IMR-90 (cell line): ENCODE measurements around the gene SPON1. TPM values are rescaled to one million over a fixed set of nuclear protein-coding genes. Genes with fewer than 3 reads are reported as not detected.

Source experiments
- ATAC-seq: fragments of 200-7000 bp; cut with Tn5 transposase; 2 replicates; pipeline ENCODE4 v1.9.1; 2020; ENCODE audit warnings: low read depth, mild to moderate bottlenecking, moderate library complexity
- BruUV-seq: library from RNA; stranded (reverse); fragments of 400-500 nt; replicated peaks from 2 replicates; lab custom pipeline; 2021; lab: Mats Ljungman, UMichigan
- CTCF ChIA-PET: fragments of 300-600 bp; formaldehyde crosslinking; extraction: SDS; loops from one replicate; lab custom pipeline; 2021; ENCODE audit warnings: antibody characterized with exemption; lab: Yijun Ruan, JAX
- POLR2A ChIA-PET: fragments of 300-600 bp; sonication (Branson Sonifier 250); formaldehyde crosslinking; loops from one replicate; lab custom pipeline; 2022; ENCODE audit warnings: antibody characterized with exemption; ENCODE audit not compliant: unreplicated experiment; lab: Charles Lee
- DNase-seq: peaks from one replicate; pipeline ENCODE4 v3.0.0; 2013
- H2AFZ ChIP-seq: replicated peaks from 2 replicates; pipeline ENCODE3; 2013; ENCODE audit warnings: low read length, mild to moderate bottlenecking; ENCODE audit not compliant: poor library complexity
- H2AK5ac ChIP-seq: 2 replicates; pipeline ENCODE4 v1.6.1; 2013; ENCODE audit warnings: low read depth, low read length, inconsistent platforms
- H2AK9ac ChIP-seq: replicated peaks from 2 replicates; pipeline ENCODE3; 2013; ENCODE audit warnings: mild to moderate bottlenecking, low read depth, low read length, moderate library complexity; ENCODE audit not compliant: poor library complexity
- H2BK120ac ChIP-seq: 2 replicates; pipeline ENCODE4 v1.6.1; 2013; ENCODE audit warnings: low read depth, low read length, inconsistent platforms
- H2BK15ac ChIP-seq: 3 replicates; pipeline ENCODE4 v1.6.1; 2013; ENCODE audit warnings: low read depth, low read length, inconsistent platforms
- H2BK20ac ChIP-seq: 2 replicates; pipeline ENCODE4 v1.6.1; 2013; ENCODE audit warnings: low read depth, mild to moderate bottlenecking, inconsistent platforms, low read length, moderate library complexity
- H2BK5ac ChIP-seq: 2 replicates; pipeline ENCODE4 v1.6.1; 2013; ENCODE audit warnings: mild to moderate bottlenecking, low read depth, low read length, inconsistent platforms; ENCODE audit not compliant: poor library complexity, severe bottlenecking
- H3K14ac ChIP-seq: replicated peaks from 2 replicates; pipeline ENCODE4 v1.6.1; 2013; ENCODE audit warnings: low read depth, low read length, inconsistent platforms
- H3K18ac ChIP-seq: 2 replicates; pipeline ENCODE4 v1.6.1; 2013; ENCODE audit warnings: low read depth, low read length, control low read depth
- H3K23ac ChIP-seq: 2 replicates; pipeline ENCODE4 v1.6.1; 2013; ENCODE audit warnings: low read depth, low read length, inconsistent platforms
- H3K27ac ChIP-seq: 2 replicates; pipeline ENCODE4 v1.5.1; 2013; ENCODE audit warnings: mild to moderate bottlenecking, control low read depth, low read length; ENCODE audit not compliant: insufficient read depth
- H3K27me3 ChIP-seq: 2 replicates; pipeline ENCODE4 v1.6.1; 2013; ENCODE audit warnings: low read length; ENCODE audit not compliant: control insufficient read depth, insufficient read depth
- H3K36me3 ChIP-seq: 2 replicates; pipeline ENCODE4 v1.6.1; 2013; ENCODE audit warnings: low read length, mixed read lengths; ENCODE audit not compliant: control insufficient read depth, insufficient read depth
- H3K4ac ChIP-seq: 2 replicates; pipeline ENCODE4 v1.6.1; 2013; ENCODE audit warnings: low read depth, low read length, inconsistent platforms
- H3K4me1 ChIP-seq: 2 replicates; pipeline ENCODE4 v1.6.1; 2013; ENCODE audit warnings: low read length, mixed read lengths; ENCODE audit not compliant: control insufficient read depth, insufficient read depth
- H3K4me2 ChIP-seq: 2 replicates; pipeline ENCODE4 v1.6.1; 2013; ENCODE audit warnings: low read depth, mild to moderate bottlenecking, control low read depth, low read length, moderate library complexity
- H3K4me3 ChIP-seq: 2 replicates; pipeline ENCODE4 v1.5.1; 2013; ENCODE audit warnings: low read depth, mild to moderate bottlenecking, control low read depth, low read length, moderate library complexity; ENCODE audit not compliant: insufficient read depth
- H3K56ac ChIP-seq: 2 replicates; pipeline ENCODE4 v1.6.1; 2013; ENCODE audit warnings: low read length, inconsistent platforms; ENCODE audit not compliant: insufficient read depth; ENCODE audit errors: extremely low read depth
- H3K79me1 ChIP-seq, 2 experiments: 2 replicates each; pipeline ENCODE4 v1.6.1; 2013; ENCODE audit warnings: low read length in 2 of 2, inconsistent platforms in 1 of 2, low read depth in 1 of 2
- H3K9ac ChIP-seq: 2 replicates; pipeline ENCODE4 v1.6.1; 2013; ENCODE audit warnings: low read depth, low read length, control low read depth
- H3K9me1 ChIP-seq: 2 replicates; pipeline ENCODE4 v1.6.1; 2013; ENCODE audit warnings: low read length, inconsistent platforms; ENCODE audit not compliant: insufficient read depth
- H3K9me3 ChIP-seq: 2 replicates; pipeline ENCODE4 v1.6.1; 2013; ENCODE audit warnings: low read length; ENCODE audit not compliant: control insufficient read depth, insufficient read depth
- H4K20me1 ChIP-seq: 2 replicates; pipeline ENCODE4 v1.6.1; 2013; ENCODE audit warnings: low read length, inconsistent platforms; ENCODE audit not compliant: insufficient read depth
- H4K5ac ChIP-seq: 2 replicates; pipeline ENCODE4 v1.6.1; 2013; ENCODE audit warnings: mild to moderate bottlenecking, low read depth, low read length, control low read depth
- H4K8ac ChIP-seq, 2 experiments: 2 replicates each; pipeline ENCODE4 v1.6.1; 2013; ENCODE audit warnings: low read depth in 2 of 2, low read length in 2 of 2, control low read depth in 1 of 2, inconsistent platforms in 1 of 2
- H4K91ac ChIP-seq: 2 replicates; pipeline ENCODE4 v1.6.1; 2013; ENCODE audit warnings: low read depth, low read length, inconsistent platforms; ENCODE audit not compliant: insufficient read depth
- BHLHE40 ChIP-seq: fragments of 150-350 bp; IDR thresholded peaks from 2 replicates; pipeline ENCODE4 v1.6.1; 2016; ENCODE audit warnings: mild to moderate bottlenecking, low read depth, low read length
- CHD1 ChIP-seq: IDR thresholded peaks from 2 replicates; pipeline ENCODE4 v1.6.1; 2012; ENCODE audit warnings: low read depth, low read length, improper control_type of control experiment
- CTCF ChIP-seq: conservative IDR thresholded peaks from 2 replicates; pipeline ENCODE4 v1.5.1; 2012; ENCODE audit warnings: mild to moderate bottlenecking, low read depth, low read length, improper control_type of control experiment
- ELK1 ChIP-seq: fragments of 150-350 bp; IDR thresholded peaks from 2 replicates; pipeline ENCODE4 v1.6.1; 2016; ENCODE audit warnings: low read depth, mild to moderate bottlenecking, low read length, moderate library complexity, borderline replicate concordance
- FOS ChIP-seq: fragments of 150-350 bp; IDR thresholded peaks from 2 replicates; pipeline ENCODE4 v1.6.1; 2016; ENCODE audit warnings: low read depth, low read length
- MAFK ChIP-seq: IDR thresholded peaks from 2 replicates; pipeline ENCODE4 v1.6.1; 2012; ENCODE audit warnings: low read depth, low read length, improper control_type of control experiment
- MAZ ChIP-seq: IDR thresholded peaks from 2 replicates; pipeline ENCODE4 v1.6.1; 2012; ENCODE audit warnings: low read depth, mild to moderate bottlenecking, low read length, improper control_type of control experiment, moderate library complexity, borderline replicate concordance
- MXI1 ChIP-seq: IDR thresholded peaks from 2 replicates; pipeline ENCODE4 v1.6.1; 2012; ENCODE audit warnings: low read depth, mild to moderate bottlenecking, low read length, moderate library complexity, borderline replicate concordance
- POLR2A ChIP-seq: IDR thresholded peaks from 2 replicates; pipeline ENCODE4 v1.6.1; 2012; ENCODE audit warnings: mild to moderate bottlenecking, low read depth, low read length
- RAD21 ChIP-seq: IDR thresholded peaks from 2 replicates; pipeline ENCODE4 v1.6.1; 2012; ENCODE audit warnings: low read length, improper control_type of control experiment
- RCOR1 ChIP-seq: IDR thresholded peaks from 2 replicates; pipeline ENCODE4 v1.6.1; 2012; ENCODE audit warnings: mild to moderate bottlenecking, low read length, improper control_type of control experiment; ENCODE audit not compliant: insufficient replicate concordance
- SMC3 ChIP-seq: fragments of 150-350 bp; IDR thresholded peaks from 2 replicates; pipeline ENCODE4 v1.6.1; 2016; ENCODE audit warnings: low read depth, mild to moderate bottlenecking, antibody characterized with exemption, low read length, moderate library complexity
- USF2 ChIP-seq: fragments of 150-350 bp; IDR thresholded peaks from 2 replicates; pipeline ENCODE4 v1.6.1; 2017; ENCODE audit warnings: mild to moderate bottlenecking, antibody characterized with exemption, low read length, low read depth
- WGBS, 2 experiments: methylation state at CpG; one replicate each; pipeline versions ENCODE4 v1.1.5 to v1.1.7; 2013; ENCODE audit warnings: missing lambda C conversion rate in 2 of 2; ENCODE audit not compliant: insufficient read length in 1 of 2; ENCODE audit errors: extremely low coverage in 2 of 2; 5-methylcytosine and 5-hydroxymethylcytosine counted together
- dilution Hi-C: fragments of 300-500 bp; cut with HindIII; formaldehyde crosslinking; loops from one replicate; pipeline ENCODE4 v1.14.3; 2018; ENCODE audit warnings: low sequenced_read_pairs; ENCODE audit not compliant: unreplicated experiment
- in situ Hi-C: fragments of 300-500 bp; cut with MboI; formaldehyde crosslinking; loops from 3 replicates; pipeline ENCODE4 v1.14.3; 2019; ENCODE audit warnings: low sequenced_read_pairs, inconsistent platforms, mixed read lengths
- intact Hi-C: fragments of 100-400 bp; cut with micrococcal nuclease; formaldehyde crosslinking; loops from 2 replicates; pipeline ENCODE4 v1.10.0; 2022
- polyA plus RNA-seq, 3 experiments: library from polyadenylated mRNA; depleted of rRNA; stranded (reverse); fragments of >200 nt; gene quantifications; 2 replicates each; pipeline ENCODE4 v1.2.3, GENCODE V29; 2012; ENCODE audit warnings: low replicate concordance in 1 of 3
- total RNA-seq: library from RNA; depleted of rRNA; stranded (reverse); fragments of >200 nt; gene quantifications from 2 replicates; pipeline ENCODE4 v1.2.3, GENCODE V29; 2012

Gene SPON1
- total and polyA plus RNA-seq, 2 of the 4 experiments (the other 2 are of a cell fraction): 0.62 to 0.72 TPM

GRCh38 chr11:14150878-14151277 lies 188.4 kb downstream of the SPON1 start:
- Histone ChIP-seq H3K18ac (no peak overlapping the region), H2AFZ (no peak overlapping the region), H3K36me3 (no peaks in the 10 kb centered on the region), H2BK120ac (no peak overlapping the region), H4K5ac (no peak overlapping the region), H3K14ac (no peak overlapping the region), H3K4ac (no peak overlapping the region), H3K56ac (no peak overlapping the region), H3K79me1 (no peaks in the 10 kb centered on the region), H4K8ac (no peak overlapping the region), H2BK5ac (no peak overlapping the region), H3K23ac (no peak overlapping the region), H2AK5ac (no peak overlapping the region), H2BK20ac (no peak overlapping the region), H3K9me1 (no peaks in the 10 kb centered on the region), H3K27ac (no peak overlapping the region), H3K27me3 (peaks cover 3% of the 10 kb centered on the region; the same call in 1 of the 2 replicates), H3K9ac (no peak overlapping the region), H3K4me2 (no peak overlapping the region), H3K9me3 (peaks cover 1% of the 10 kb centered on the region; the same call in 1 of the 2 replicates), H2AK9ac (no peak overlapping the region), H4K20me1 (no peaks in the 10 kb centered on the region), H3K4me1 (no peaks in the 10 kb centered on the region), H3K4me3 (no peak overlapping the region), H2BK15ac (no peak overlapping the region), H4K91ac (no peak overlapping the region)
- 79% methylated on average over 2 of the region's 4 CpGs; no CpG with 5 or more reads in 1 of the 2 experiments for WGBS, 2 experiments
- dilution Hi-C loops (no loop called here), intact Hi-C loops (no loop called here), in situ Hi-C loops (no loop called here)
- ATAC-seq (no peak), DNase-seq (no peak)
- ChIA-PET POLR2A (no interaction called here), CTCF (no interaction called here)
- TF ChIP-seq MAFK (no peak), RAD21 (no peak), RCOR1 (no peak), POLR2A (no peak), ELK1 (no peak), MAZ (no peak), CTCF (no peak), FOS (no peak), CHD1 (no peak), USF2 (no peak), SMC3 (no peak), MXI1 (no peak), BHLHE40 (no peak)
- no TSS peak for BruUV-seq
